Large intestine (tissue), 3 donors: ENCODE data around the gene SLC16A3. TPM values are rescaled to one million over a fixed set of nuclear protein-coding genes. Genes with fewer than 3 reads are reported as not detected.

Source experiments
- DNase-seq, 2 donors: peaks; one replicate each; pipeline versions ENCODE4 v3.0.0 to v3.0.0-alpha.2; 2013
- H3K27ac ChIP-seq: one replicate; pipeline ENCODE4 v1.5.1; 2013; ENCODE audit warnings: low read length
- H3K27me3 ChIP-seq: 2 replicates; pipeline ENCODE4 v1.6.1; 2013; ENCODE audit warnings: low read length; ENCODE audit not compliant: control insufficient read depth, insufficient read depth
- H3K36me3 ChIP-seq: 2 replicates; pipeline ENCODE4 v1.6.1; 2013; ENCODE audit warnings: low read length; ENCODE audit not compliant: control insufficient read depth, insufficient read depth
- H3K4me1 ChIP-seq: one replicate; pipeline ENCODE4 v1.6.1; 2013; ENCODE audit warnings: low read length; ENCODE audit not compliant: control insufficient read depth, insufficient read depth
- H3K4me3 ChIP-seq: one replicate; pipeline ENCODE4 v1.5.1; 2013; ENCODE audit warnings: low read length
- H3K9me3 ChIP-seq: one replicate; pipeline ENCODE4 v1.6.1; 2013; ENCODE audit warnings: mild to moderate bottlenecking, low read depth, low read length, moderate library complexity; ENCODE audit not compliant: control insufficient read depth
- WGBS: methylation state at CpG from one replicate; pipeline ENCODE4 v1.1.5; 2013; ENCODE audit warnings: low lambda C conversion rate; ENCODE audit not compliant: insufficient coverage; 5-methylcytosine and 5-hydroxymethylcytosine counted together
- polyA plus RNA-seq: library from polyadenylated mRNA; unstranded; fragments of 120-200 nt; gene quantifications from one replicate; pipeline ENCODE4 v1.2.1, GENCODE V29; 2013

The SLC16A3 gene
- polyA plus RNA-seq, 1 donor = 19.5 TPM

DNA sequence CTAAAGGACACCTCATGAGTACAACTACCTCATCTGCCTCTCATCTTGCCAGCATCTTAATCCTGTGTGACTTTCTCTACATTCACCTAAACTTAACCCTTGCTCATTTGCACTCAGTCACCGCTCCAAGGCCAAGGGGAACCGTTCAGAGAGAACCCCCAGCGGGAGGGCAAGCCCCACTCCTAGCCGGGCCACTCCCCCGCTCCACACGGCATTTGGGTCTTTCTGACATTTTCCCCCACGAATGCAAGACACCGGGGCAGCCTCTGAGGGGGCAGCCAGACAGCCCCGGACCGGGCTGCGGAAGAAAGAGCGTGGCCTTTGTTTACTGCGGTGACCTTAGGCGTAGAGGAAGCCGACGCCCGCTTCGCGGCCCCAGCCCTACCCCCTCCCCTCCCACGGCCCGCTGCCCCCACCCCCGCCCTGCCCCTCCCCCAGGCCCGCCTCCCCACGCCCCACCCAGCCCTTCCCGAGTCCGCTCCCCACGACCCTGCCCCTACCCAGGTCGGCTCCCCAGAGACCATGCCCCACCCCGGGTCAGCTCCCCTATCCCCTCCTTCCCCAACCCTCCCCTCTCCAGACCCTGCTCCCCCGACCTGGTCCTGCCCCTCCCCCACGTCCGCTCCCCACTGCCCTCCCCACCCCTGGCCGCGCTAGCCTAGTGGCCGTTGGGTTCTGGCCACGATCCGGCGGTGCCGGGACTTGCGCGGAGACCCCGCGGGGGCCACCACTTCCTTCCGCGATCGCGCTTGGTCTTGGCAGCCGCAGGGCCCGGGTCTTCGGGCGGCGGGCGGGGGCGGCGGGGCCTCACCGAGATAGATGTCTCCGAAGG, 43.9 kb downstream of the SLC16A3 start:
- H3K4me1 ChIP-seq = peaks cover 55% of the 10 kb centered on the region
- H3K27me3 ChIP-seq = no peaks in the 10 kb centered on the region
- peak overlapping the region; percentile 66 for H3K4me3 ChIP-seq
- H3K9me3 ChIP-seq = peaks cover 3% of the 10 kb centered on the region
- no CpG with 5 or more reads among the region's 57 CpGs for WGBS
- peak overlapping the region; percentile 94 for H3K27ac ChIP-seq
- peaks cover 25% of the 10 kb centered on the region for H3K36me3 ChIP-seq
- peak in 1 of 2 donors; percentile 43 for DNase-seq

DNA sequence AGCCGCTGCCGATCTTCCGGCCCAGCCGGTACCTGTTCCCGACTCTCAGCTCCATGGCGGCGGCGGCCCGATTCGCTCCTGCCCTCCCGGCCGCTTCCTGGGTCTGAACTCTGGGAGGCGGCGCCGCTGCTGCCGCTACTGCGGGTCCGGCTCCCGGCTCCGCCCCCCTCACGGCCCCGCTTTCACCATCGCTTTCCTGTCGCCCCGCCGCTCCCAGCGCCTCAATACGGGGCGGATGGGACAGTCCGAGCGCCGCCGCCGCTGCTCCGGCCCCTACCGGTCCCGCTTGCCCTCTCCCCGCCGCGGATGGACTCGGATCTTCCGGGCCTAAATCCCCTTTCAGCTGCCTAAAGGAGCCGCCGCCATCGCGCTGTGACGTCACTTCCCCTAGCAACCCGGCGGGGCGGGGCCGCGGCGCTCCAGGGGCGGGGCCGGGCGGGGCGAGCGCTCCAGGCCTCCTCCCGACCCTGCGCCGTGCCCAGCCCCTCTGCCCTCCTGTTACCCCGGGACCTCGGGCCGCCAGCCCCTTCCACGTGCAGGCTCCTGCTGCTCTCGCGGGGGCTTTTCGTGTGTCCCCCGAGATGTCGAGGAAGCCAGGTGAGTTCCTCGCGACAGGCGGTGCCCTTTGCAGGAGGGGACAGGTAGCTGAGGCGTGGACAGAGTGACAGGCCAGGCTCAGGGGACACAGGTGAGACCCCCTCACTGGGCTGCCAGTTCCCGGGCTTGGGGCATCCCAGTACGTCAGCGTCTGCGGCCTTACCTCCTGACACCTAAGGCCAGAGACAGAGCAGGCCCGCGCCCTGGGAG, 44.7 kb downstream of the SLC16A3 start, which contains the start of gene CSNK1D:
TSS of gene CSNK1D (minus strand) at position 374 of the 807 bp plus-strand sequence. CDS start at position 55, 319 bp downstream.
- peaks cover 3% of the 10 kb centered on the region for H3K9me3 ChIP-seq
- peaks cover 51% of the 10 kb centered on the region for H3K4me1 ChIP-seq
- no CpG with 5 or more reads among the region's 80 CpGs for WGBS
- no peaks in the 10 kb centered on the region for H3K27me3 ChIP-seq
- H3K4me3 ChIP-seq = peak within 1 kb of the TSS; percentile 66
- peak; percentile 81 to 97 for DNase-seq
- H3K36me3 ChIP-seq = peaks cover 24% of the 10 kb centered on the region
- peak within 1 kb of the TSS; percentile 94 for H3K27ac ChIP-seq

DNA sequence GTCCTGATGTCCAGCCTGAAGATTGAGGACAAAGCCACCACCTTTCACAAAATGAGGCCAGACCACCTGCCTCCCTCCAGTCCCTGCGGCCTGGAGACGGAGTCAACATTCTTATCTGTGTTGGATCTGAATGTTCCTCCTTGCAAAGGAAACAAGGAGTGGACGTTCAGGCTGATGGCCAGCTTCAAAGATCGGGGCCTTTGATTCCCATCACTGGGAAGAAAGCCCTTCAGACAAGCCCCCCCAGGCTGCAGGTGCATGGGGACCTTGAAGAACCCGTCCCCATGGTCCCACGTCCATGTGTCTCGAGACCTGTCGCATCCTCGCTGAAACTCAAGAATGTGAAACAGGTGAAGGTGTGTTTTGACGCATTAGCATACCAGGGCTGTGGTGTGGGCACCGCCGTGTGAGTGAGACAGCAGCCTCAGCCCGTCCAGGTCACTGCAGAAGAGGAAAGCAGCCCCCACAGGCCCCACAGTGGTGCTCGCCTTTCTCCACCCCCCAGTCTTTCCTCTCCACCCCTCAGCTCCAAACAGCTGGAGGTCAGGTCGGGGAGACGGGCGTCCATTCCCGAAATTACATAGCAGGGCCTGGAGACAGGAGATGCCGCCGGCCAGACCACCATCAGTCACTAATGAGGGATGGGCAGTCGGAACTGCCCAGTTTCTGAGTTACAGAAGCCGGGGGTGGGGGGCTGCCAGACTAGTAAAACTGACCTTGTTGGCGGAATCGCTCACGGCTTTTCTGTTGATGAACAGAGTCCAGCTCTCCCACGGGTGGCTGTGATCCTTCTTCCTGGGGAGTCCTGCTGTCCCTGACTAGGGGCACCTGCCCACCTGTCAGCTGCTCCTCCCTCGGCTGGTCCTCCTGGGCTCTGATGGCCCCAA, 45.5 kb downstream of the SLC16A3 start:
- peaks cover 48% of the 10 kb centered on the region for H3K4me1 ChIP-seq
- no CpG with 5 or more reads among the region's 27 CpGs for WGBS

DNA sequence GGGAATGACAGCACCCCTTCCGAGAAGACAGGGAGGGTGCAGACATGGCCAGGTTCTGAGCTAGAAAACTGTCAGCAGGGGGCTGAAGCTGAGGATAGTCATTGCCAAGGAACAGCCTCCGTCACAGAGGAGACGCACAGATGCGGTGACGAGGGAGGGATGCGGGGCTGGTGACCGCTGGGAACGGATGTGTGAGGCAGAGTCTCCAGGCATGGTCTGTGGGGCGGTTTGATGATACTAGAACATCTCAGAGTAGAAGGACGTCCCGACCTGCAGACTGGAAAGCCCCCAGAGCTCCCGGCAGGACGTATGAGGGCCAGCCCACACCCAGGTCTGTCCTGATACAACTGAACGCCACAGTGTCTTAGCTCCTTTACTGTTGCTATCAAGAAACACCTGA, 46.5 kb downstream of the SLC16A3 start:
- H3K4me3 ChIP-seq = no peak overlapping the region
- H3K4me1 ChIP-seq = peaks cover 39% of the 10 kb centered on the region
- H3K27ac ChIP-seq = no peak overlapping the region
- no peak for DNase-seq
- peaks cover 3% of the 10 kb centered on the region for H3K9me3 ChIP-seq
- no CpG with 5 or more reads among the region's 14 CpGs for WGBS
- peaks cover 16% of the 10 kb centered on the region for H3K36me3 ChIP-seq
- H3K27me3 ChIP-seq = no peaks in the 10 kb centered on the region

More for the DNA sequence above, 45.5 kb downstream of the SLC16A3 start:
- peak in 1 of 2 donors; percentile 29 for DNase-seq
- Histone ChIP-seq H3K9me3 (peaks cover 3% of the 10 kb centered on the region), H3K4me3 (peak overlapping the region; percentile 66), H3K27me3 (no peaks in the 10 kb centered on the region), H3K36me3 (peaks cover 19% of the 10 kb centered on the region), H3K27ac (peak overlapping the region; percentile 49)

DNA sequence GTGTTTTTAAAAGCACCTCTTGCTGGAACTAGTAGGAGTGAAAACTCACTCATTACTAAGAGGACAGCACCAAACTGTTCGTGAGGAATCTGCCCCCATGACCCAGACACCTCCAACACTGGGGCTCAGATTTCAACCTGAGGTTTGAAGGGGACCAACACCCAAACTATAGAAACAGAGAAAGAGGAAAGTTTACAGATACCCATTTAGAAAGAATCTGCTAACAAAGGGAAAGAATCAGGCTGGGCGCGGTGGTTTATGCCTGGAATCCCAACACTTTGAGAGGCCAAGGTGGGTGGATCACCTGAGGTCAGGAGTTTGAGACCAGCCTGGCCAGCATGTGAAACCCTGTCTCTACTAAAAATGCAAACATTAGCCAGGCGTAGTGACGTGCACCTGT, 48.1 kb downstream of the SLC16A3 start:
- no peak for DNase-seq
- WGBS = no CpG with 5 or more reads among the region's 5 CpGs
- no peak overlapping the region for H3K4me3 ChIP-seq
- no peaks in the 10 kb centered on the region for H3K27me3 ChIP-seq
- peak overlapping the region; percentile 12 for H3K27ac ChIP-seq
- H3K9me3 ChIP-seq = peaks cover 3% of the 10 kb centered on the region
- H3K4me1 ChIP-seq = peaks cover 25% of the 10 kb centered on the region
- H3K36me3 ChIP-seq = peaks cover 2% of the 10 kb centered on the region

DNA sequence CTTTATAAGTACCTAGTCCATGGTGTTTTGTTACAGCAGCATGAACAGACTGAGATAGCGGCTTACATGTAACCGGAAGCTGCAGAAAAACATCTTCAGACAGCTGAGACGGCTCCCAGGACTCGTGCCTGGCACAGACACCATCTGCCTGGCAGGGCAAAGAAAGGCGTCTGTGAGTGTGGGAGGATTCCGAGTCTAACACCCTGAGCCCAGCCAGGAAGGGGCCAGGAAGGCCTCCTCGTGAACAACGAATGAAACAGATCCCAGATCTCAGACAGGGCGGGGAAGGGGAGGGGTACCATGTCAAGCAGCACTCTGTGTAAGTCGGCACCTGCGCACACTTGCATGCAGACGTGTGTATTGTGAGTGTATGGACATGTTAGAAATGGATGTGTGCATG, 49.0 kb downstream of the SLC16A3 start:
- no peaks in the 10 kb centered on the region for H3K27me3 ChIP-seq
- H3K4me3 ChIP-seq = no peak overlapping the region
- no CpG with 5 or more reads among the region's 12 CpGs for WGBS
- no peak for DNase-seq
- peaks cover 22% of the 10 kb centered on the region for H3K4me1 ChIP-seq
- no peaks in the 10 kb centered on the region for H3K36me3 ChIP-seq
- H3K9me3 ChIP-seq = peaks cover 3% of the 10 kb centered on the region
- no peak overlapping the region for H3K27ac ChIP-seq

DNA sequence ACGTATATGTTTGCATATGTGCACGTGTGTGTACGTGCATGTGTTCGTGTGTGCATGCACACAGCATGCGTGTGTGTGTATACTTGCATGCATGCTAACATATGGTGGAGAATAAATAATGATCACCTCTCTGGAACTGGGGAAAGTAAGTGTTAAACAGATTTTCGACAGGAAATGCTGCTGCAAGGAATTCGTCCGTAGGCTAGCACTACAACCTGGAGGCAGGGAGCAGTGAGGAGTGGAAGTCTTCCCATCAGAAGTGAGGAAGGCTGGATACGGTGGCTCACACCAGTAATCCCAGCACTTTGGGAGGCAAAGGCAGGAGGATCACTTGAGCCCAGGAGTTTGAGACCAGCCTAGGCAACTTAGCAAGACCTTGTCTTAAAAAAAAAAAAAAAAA, 49.5 kb downstream of the SLC16A3 start:
- H3K4me1 ChIP-seq = peaks cover 22% of the 10 kb centered on the region
- no CpG with 5 or more reads among the region's 9 CpGs for WGBS
- no peaks in the 10 kb centered on the region for H3K27me3 ChIP-seq
- no peak overlapping the region for H3K4me3 ChIP-seq
- peaks cover 2% of the 10 kb centered on the region for H3K9me3 ChIP-seq
- DNase-seq = peak in 1 of 2 donors; percentile 29
- peak overlapping the region; percentile 69 for H3K27ac ChIP-seq
- no peaks in the 10 kb centered on the region for H3K36me3 ChIP-seq

DNA sequence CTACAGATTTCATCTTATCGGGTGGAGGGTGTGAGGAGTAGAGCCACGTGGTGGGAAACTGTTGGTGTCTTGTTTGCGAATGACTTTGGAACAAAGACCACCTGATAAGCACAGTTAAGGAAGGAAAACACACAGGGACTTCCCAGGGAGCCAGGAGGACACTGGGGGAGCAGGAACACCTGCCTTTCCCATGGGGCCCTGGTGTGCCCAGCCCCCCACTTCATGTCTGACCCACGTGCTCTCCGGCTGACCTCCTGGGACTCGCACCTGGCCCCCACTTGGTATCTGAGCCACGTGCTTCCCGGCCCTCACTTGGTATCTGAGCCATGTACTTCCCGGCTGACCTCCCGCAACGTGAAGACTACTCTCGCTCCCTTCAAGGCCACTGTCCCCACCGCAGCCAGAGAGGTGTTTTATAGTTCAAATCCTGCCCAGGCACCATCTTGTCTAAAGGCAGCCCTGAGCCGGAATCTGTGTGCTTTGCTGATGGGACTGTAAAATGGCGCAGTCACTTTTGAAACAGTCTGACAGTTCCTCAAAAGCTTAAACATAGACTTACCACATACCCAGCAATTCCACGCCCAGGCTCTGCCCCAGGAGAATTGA, 50.0 kb downstream of the SLC16A3 start:
- Histone ChIP-seq H3K4me3 (no peak overlapping the region), H3K36me3 (no peaks in the 10 kb centered on the region), H3K27ac (peak overlapping the region; percentile 69), H3K9me3 (no peaks in the 10 kb centered on the region), H3K27me3 (no peaks in the 10 kb centered on the region), H3K4me1 (peaks cover 23% of the 10 kb centered on the region)
- no CpG with 5 or more reads among the region's 16 CpGs for WGBS
- peak; percentile 83 to 95 for DNase-seq

DNA sequence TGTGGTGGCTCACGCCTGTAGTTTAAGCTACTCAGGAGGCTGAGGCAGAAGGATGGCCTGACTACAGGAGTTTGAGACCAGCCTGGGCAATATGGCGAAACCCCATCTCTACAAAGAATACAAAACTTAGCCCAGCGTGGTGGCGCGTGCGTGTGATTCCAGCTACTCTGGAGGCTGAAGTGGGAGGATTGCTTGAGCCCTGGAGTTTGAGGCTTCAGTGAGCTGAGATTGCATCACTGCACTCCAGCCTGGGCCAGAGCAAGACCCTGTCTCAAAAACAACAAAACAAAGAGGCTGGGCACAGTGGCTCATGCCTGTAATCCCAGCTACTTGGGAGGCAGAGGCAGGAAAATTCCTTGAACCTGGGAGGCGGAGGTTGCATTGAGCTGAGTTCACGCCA, 51.7 kb downstream of the SLC16A3 start:
- no peaks in the 10 kb centered on the region for H3K36me3 ChIP-seq
- H3K4me3 ChIP-seq = no peak overlapping the region
- H3K27me3 ChIP-seq = no peaks in the 10 kb centered on the region
- WGBS = 100% methylated on average over 1 of the region's 8 CpGs
- DNase-seq = no peak
- H3K4me1 ChIP-seq = peaks cover 14% of the 10 kb centered on the region
- H3K27ac ChIP-seq = no peak overlapping the region
- H3K9me3 ChIP-seq = no peaks in the 10 kb centered on the region
